Astrocyte (in vitro differentiated cells and primary cell): ENCODE measurements around the gene ANO8. TPM values are rescaled to one million over a fixed set of nuclear protein-coding genes. Genes with fewer than 3 reads are reported as not detected.
A peak's percentile ranks its signal among the peaks of the same experiment; 100 is the strongest.

ENCODE experiments used
- DNase-seq: peaks from one replicate; pipeline ENCODE4 v3.0.0-alpha.2; 2010; ENCODE audit warnings: low read depth
- FAIRE-seq: peaks from 2 replicates; lab custom pipeline; 2011; peaks lifted over from hg19 to GRCh38; lab: Jason Lieb, UNC
- H2AFZ ChIP-seq: 2 replicates; pipeline ENCODE4 v1.6.0; 2012; ENCODE audit warnings: low read depth, low read length, inconsistent platforms
- H3K27ac ChIP-seq: 2 replicates; pipeline ENCODE4 v1.5.1; 2011; ENCODE audit warnings: low read depth, low read length, inconsistent platforms
- H3K27me3 ChIP-seq: 2 replicates; pipeline ENCODE4 v1.6.0; 2011; ENCODE audit warnings: low read length, inconsistent platforms; ENCODE audit not compliant: insufficient read depth
- H3K36me3 ChIP-seq: 2 replicates; pipeline ENCODE4 v1.5.1; 2011; ENCODE audit warnings: low read length, inconsistent platforms; ENCODE audit not compliant: insufficient read depth
- H3K4me1 ChIP-seq: 2 replicates; pipeline ENCODE4 v1.5.1; 2011; ENCODE audit warnings: low read length, inconsistent platforms; ENCODE audit not compliant: insufficient read depth
- H3K4me2 ChIP-seq: 2 replicates; pipeline ENCODE4 v1.6.0; 2012; ENCODE audit warnings: low read length, inconsistent platforms
- H3K4me3 ChIP-seq: 2 replicates; pipeline ENCODE4 v1.5.1; 2011; ENCODE audit warnings: low read depth, mild to moderate bottlenecking, low read length, inconsistent platforms; ENCODE audit not compliant: insufficient read depth
- H3K79me2 ChIP-seq: 2 replicates; pipeline ENCODE4 v1.6.0; 2012; ENCODE audit warnings: mild to moderate bottlenecking, low read length, inconsistent platforms; ENCODE audit not compliant: insufficient read depth
- H3K9ac ChIP-seq: 2 replicates; pipeline ENCODE4 v1.6.0; 2012; ENCODE audit warnings: mild to moderate bottlenecking, low read length, inconsistent platforms
- H3K9me3 ChIP-seq: 2 replicates; pipeline ENCODE4 v1.5.1; 2012; ENCODE audit warnings: low read depth, mild to moderate bottlenecking, low read length, inconsistent platforms; ENCODE audit not compliant: insufficient read depth
- H4K20me1 ChIP-seq: 2 replicates; pipeline ENCODE4 v1.6.0; 2012; ENCODE audit warnings: low read length, inconsistent platforms; ENCODE audit not compliant: insufficient read depth
- H3K27ac Mint-ChIP-seq: one replicate; pipeline ENCODE4 v1.8.0; 2021; ENCODE audit warnings: mild to moderate bottlenecking, mixed read lengths; ENCODE audit not compliant: unreplicated experiment
- H3K27me3 Mint-ChIP-seq: one replicate; pipeline ENCODE4 v1.8.0; 2021; ENCODE audit warnings: low read depth, mixed read lengths; ENCODE audit not compliant: unreplicated experiment
- H3K36me3 Mint-ChIP-seq: one replicate; pipeline ENCODE4 v1.8.0; 2021; ENCODE audit warnings: low read depth, mixed read lengths; ENCODE audit not compliant: unreplicated experiment
- H3K4me1 Mint-ChIP-seq: one replicate; pipeline ENCODE4 v1.8.0; 2021; ENCODE audit warnings: low read depth, mixed read lengths; ENCODE audit not compliant: unreplicated experiment
- H3K4me3 Mint-ChIP-seq: one replicate; pipeline ENCODE4 v1.8.0; 2021; ENCODE audit warnings: mild to moderate bottlenecking, moderate library complexity, mixed read lengths; ENCODE audit not compliant: unreplicated experiment
- H3K9me3 Mint-ChIP-seq: one replicate; pipeline ENCODE4 v1.8.0; 2021; ENCODE audit warnings: mild to moderate bottlenecking, mixed read lengths; ENCODE audit not compliant: unreplicated experiment
- EZH2 ChIP-seq: IDR thresholded peaks from 2 replicates; pipeline ENCODE4 v1.6.1; 2012; ENCODE audit warnings: mild to moderate bottlenecking, low read length, inconsistent platforms; ENCODE audit not compliant: insufficient read depth
- total RNA-seq: library from RNA; stranded (reverse); gene quantifications from 2 replicates; pipeline ENCODE4 v1.2.1, GENCODE V29; 2021
- TF ChIP-seq, protein P1 (sequence below): IDR thresholded peaks from 2 replicates; pipeline ENCODE4 v1.5.1; 2011; ENCODE audit warnings: low read depth, mild to moderate bottlenecking, inconsistent platforms, low read length, moderate library complexity; ENCODE audit not compliant: insufficient read depth

The ANO8 gene
- total RNA-seq, 1 donor from 2014 or later = 8.1 TPM

DNA sequence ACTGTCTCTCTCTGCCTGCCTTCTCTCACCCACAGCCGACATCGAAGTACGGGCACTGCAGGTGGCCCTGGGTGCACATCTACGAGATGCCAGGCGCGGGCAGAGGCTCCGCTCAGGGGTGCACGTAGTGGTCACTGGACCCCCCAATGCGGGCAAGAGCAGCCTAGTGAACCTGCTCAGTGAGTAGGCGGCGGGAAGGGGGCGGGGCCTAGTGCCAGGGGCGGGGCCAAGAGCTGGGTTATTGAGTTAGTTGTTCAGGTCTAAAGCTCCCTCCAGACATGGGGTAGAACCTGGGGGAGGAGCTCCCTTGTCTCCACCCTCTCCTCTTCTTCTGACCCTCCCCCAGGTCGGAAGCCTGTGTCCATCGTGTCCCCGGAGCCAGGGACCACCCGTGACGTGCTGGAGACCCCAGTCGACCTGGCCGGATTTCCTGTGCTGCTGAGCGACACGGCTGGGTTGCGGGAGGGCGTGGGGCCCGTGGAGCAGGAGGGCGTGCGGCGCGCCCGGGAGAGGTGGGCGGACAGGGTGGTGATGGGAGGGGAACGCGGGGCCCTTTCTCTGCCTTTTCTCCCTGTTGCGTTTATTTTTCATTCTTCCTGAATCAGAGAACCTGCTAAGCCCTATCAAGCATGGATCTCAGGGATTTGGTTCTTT, 4.6 kb upstream of the ANO8 start:
- H3K27ac Mint-ChIP-seq = no peak overlapping the region
- no peaks in the 10 kb centered on the region for H3K36me3 Mint-ChIP-seq
- H3K27me3 ChIP-seq = no peaks in the 10 kb centered on the region
- TF ChIP-seq, protein P1, sequence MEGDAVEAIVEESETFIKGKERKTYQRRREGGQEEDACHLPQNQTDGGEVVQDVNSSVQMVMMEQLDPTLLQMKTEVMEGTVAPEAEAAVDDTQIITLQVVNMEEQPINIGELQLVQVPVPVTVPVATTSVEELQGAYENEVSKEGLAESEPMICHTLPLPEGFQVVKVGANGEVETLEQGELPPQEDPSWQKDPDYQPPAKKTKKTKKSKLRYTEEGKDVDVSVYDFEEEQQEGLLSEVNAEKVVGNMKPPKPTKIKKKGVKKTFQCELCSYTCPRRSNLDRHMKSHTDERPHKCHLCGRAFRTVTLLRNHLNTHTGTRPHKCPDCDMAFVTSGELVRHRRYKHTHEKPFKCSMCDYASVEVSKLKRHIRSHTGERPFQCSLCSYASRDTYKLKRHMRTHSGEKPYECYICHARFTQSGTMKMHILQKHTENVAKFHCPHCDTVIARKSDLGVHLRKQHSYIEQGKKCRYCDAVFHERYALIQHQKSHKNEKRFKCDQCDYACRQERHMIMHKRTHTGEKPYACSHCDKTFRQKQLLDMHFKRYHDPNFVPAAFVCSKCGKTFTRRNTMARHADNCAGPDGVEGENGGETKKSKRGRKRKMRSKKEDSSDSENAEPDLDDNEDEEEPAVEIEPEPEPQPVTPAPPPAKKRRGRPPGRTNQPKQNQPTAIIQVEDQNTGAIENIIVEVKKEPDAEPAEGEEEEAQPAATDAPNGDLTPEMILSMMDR = no peak
- no peak for TF ChIP-seq EZH2
- H3K27ac ChIP-seq = no peak overlapping the region
- H3K4me1 Mint-ChIP-seq = peaks cover 3% of the 10 kb centered on the region
- H3K36me3 ChIP-seq = no peaks in the 10 kb centered on the region
- no peaks in the 10 kb centered on the region for H3K9me3 Mint-ChIP-seq
- H3K9me3 ChIP-seq = no peaks in the 10 kb centered on the region
- no peak overlapping the region for H2AFZ ChIP-seq
- no peak overlapping the region for H3K4me2 ChIP-seq
- no peak for DNase-seq
- H3K79me2 ChIP-seq = peaks cover 13% of the 10 kb centered on the region
- H3K27me3 Mint-ChIP-seq = no peaks in the 10 kb centered on the region
- H3K4me1 ChIP-seq = peaks cover 12% of the 10 kb centered on the region
- no peak overlapping the region for H3K9ac ChIP-seq
- no peaks in the 10 kb centered on the region for H4K20me1 ChIP-seq
- H3K4me3 Mint-ChIP-seq = no peak overlapping the region
- H3K4me3 ChIP-seq = no peak overlapping the region
- FAIRE-seq = no peak

DNA sequence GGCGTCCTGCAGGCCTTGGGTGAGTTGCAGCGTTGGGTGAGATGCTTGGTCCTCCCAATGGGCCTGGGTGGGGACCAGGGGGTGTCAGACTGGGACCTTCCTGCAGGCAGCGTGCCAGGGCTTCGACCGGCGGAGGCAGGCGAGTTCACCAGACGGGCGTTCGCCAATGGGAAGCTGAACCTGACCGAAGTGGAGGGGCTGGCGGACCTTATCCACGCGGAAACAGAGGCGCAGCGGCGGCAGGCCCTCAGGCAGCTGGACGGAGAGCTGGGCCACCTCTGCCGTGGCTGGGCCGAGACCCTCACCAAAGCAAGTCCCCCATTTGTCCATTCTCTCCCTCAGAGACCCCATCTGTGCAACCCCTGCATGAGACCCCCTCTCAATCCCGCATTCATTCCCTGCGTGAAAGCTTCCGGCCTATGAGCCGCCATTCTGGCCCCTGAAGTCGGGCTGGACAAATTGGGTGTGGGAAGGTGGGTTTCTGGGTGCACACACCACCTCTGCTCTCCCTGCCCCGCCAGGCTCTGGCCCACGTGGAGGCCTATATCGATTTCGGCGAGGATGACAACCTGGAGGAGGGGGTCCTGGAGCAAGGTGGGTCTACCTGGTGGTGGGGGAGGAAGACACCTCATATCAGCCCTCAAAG, 3.9 kb upstream of the ANO8 start:
- TF ChIP-seq, protein P1 = no peak
- TF ChIP-seq EZH2 = no peak
- H3K4me1 Mint-ChIP-seq = peaks cover 3% of the 10 kb centered on the region
- no peak for DNase-seq
- H3K4me3 ChIP-seq = peak overlapping the region; percentile 76
- H3K79me2 ChIP-seq = peaks cover 13% of the 10 kb centered on the region
- no peaks in the 10 kb centered on the region for H3K9me3 Mint-ChIP-seq
- H3K27ac Mint-ChIP-seq = no peak overlapping the region
- no peaks in the 10 kb centered on the region for H4K20me1 ChIP-seq
- no peak for FAIRE-seq
- no peak overlapping the region for H3K27ac ChIP-seq
- H3K4me3 Mint-ChIP-seq = peak overlapping the region; percentile 97
- H2AFZ ChIP-seq = peak overlapping the region; percentile 90
- no peaks in the 10 kb centered on the region for H3K27me3 ChIP-seq
- H3K9me3 ChIP-seq = no peaks in the 10 kb centered on the region
- peak overlapping the region; percentile 94 for H3K4me2 ChIP-seq
- no peaks in the 10 kb centered on the region for H3K36me3 ChIP-seq
- peak overlapping the region; percentile 83 for H3K9ac ChIP-seq
- peaks cover 18% of the 10 kb centered on the region for H3K4me1 ChIP-seq
- no peaks in the 10 kb centered on the region for H3K27me3 Mint-ChIP-seq
- peaks cover 2% of the 10 kb centered on the region for H3K36me3 Mint-ChIP-seq
